GM18517 (cell line): ENCODE data around the gene CCDC167.

Experiments
- ATAC-seq: cut with Tn5 transposase; IDR thresholded peaks from one replicate; pipeline ENCODE4 v1.9.1; 2021; ENCODE audit warnings: mild to moderate bottlenecking, moderate library complexity; ENCODE audit not compliant: unreplicated experiment

The CCDC167 gene

DNA sequence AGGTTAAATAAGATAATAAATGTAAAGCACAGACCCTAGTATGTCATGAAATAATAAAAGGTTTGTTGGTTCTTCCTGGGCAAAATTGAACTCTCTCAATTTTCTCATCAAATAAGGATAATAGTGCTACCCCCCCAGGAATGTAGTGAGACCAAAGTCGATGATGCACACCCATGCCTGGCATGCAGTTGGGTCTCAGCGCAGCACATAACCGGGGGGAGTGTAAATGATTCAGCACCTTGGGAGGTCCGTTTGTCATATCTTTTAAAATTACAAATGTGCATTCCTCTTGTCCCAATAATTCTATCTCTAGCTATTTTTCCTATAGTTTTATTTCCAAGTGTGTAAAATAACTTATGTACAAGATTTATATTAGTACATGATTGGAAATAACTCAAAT is 31.3 kb upstream of the CCDC167 start:
- no peak for ATAC-seq

DNA sequence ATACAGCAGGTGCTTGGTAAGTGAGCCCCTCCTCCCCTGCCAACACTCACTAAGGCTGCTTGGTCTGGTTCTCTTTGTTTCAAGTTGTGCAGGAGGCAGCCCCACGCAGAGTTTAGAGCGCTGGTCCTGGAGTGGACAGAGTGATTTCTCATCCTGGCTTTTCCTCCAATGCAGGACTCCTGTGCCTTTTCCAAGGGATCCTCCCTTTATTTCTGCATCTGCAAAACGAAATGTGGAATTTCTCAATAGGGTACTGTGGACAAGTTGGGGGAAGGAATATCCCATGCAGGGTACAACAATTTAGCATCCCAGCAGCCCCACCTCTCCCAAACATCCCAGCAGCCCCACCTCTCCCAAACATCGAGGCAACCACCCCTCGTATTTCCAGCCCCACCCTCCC is 30.6 kb upstream of the CCDC167 start:
- ATAC-seq = no peak

DNA sequence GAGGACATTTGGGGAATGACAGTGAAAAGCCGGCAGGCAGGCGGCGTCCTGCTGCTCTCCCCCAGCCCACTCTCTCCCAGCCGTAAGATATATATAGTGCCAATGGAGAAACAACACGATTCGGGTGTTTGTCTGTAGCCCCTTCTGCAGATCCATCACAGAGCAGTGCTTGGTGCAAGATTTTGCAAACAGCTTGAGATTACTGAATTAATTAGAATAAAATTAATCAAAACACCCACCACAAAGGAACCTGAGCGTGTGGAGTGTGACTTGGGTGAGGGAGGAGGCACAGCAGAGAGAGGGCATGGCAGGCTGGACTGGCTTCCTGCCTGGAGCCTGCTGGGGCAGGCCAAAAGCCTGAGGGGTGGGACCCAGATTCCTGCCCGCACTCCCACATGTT is 28.8 kb upstream of the CCDC167 start:
- ATAC-seq = no peak

DNA sequence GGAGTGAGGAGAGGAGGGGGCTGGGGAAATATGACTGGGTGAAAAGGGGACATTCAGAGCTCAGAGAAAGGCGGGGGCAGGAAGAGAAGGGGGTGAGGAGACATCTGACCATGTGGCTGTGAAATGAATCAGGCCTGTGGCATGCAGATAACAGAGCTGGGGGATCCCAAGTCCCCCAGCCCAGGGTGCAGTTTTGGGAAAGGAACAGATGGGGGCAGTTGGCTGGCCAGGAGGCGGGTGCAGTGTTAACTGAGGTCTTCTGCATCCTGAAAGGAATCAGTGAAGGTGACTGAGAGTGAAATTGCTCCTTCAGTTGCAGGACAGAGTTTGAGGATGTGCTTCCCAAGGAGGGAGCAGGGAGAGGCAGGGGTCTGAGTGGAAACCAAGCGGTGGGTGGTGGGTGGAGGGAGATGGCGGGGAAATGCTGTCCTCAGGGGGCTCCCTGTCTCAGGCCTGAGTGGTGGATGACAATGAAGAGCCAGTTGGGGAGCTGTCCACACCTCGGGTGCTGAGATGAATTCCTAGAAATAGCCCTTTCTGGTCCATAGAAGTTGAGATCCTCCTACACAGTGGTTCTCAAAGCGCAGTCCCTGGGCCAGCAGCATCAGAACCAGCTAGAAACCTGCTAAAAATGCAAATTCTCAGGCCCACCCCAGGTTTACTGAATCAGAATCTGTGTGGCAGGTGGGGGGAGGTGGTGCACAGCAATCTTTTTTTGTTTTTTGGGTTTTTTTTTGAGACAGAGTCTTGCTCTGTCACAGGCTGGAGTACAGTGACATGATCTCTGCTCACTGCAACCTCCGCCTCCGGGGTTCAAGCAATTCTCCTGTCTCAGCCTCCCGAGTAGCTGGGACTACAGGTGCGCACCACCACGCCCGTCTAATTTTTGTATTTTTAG is 26.0 kb upstream of the CCDC167 start:
- ATAC-seq = no peak

DNA sequence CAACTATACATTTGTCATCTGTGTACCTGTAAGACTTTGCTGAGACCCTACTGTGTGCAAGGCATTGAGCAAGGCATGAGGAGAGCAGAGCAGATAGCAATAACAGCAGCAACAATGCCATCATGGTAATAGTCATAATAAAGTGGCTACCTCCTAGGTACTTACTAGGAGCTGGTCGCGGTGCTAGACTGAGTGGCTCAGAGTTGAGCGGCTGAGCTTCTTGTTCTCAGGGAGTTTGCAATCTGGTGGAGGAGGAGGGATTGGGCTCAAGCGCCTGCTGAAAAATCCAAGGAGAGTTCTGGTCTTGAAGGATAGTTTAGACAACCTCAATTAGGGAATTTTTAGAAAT is 25.3 kb upstream of the CCDC167 start:
- ATAC-seq = no peak

DNA sequence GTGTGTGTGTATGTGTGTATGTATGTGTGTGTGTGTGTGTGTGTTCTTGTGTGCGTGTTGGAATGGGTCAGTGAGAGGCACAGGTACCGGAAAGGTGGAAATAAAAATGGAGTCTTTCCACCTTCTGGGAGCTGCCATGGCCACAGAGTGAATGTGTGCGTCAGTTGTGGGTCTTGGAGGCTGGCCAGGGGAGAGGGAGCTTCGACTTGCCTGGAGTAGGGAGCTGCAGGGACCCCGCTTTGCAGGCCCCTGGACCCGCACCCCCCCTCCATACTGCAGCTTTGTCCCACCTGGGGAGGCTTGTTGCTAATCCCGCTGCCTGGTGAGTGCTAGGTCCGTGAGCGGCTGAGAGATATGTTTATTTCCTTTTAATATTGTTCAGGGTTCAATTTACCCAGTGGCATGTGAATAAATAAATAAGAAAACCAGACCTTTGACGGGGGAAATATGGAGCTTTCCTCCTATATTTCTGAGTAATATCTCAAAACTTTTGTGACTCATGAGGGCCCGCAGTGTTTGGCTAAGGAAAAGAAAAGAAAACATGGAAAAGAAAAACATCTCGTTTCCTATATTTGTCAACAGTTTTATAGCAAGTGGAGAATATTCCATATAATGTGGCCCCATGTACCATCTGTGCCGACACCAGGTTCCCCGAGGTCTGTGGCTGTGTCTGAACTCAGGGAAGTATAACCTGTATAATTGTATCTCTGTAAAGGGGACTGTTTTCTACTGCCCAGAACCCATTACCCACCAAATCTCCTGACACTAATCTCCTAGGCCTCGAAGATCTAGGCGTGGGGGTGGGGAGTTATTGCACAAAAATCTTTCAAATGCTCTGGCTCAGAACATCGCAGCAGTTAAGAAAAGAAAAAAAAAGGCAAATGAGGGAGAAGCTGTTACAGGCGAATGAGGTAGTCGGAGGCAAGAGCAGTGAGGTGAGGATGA is 24.6 kb upstream of the CCDC167 start:
- no peak for ATAC-seq

DNA sequence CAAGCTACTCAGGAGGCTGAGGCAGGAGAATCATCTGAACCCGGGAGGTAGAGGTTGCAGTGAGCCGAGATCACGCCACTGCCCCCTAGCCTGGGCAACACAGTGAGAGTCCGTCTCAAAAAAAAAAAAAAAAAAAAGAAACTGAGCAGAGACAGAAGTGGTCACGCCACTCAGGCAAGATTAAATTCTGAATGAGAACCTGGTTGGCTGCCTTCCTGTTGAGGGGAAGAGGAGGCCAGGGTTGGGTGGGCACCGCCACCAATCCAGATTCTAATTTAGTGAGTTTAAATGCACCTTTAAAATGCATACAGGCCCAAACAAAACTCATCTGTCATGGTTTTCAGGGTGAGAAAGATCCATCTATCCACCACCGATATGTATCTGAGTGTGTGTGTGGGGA is 23.7 kb upstream of the CCDC167 start:
- no peak for ATAC-seq

DNA sequence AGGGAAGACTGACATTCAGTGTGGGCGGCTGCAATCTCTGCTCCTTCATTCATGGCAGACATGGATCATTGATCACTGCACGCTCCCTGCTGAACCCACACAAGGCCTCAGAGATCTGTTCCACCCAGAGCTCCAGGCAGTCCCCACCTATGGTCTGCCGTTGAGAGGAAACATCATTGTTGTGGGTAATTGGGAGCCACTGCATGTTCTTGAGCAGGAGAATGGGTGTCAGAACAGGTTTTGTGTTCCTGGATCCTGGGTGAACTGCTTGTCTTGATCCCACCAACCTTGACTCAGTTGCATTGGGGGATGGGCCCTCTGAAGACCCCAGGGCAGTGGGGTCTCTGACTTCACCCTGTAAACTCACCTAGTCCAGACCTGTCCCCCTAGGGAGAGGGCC is 23.1 kb upstream of the CCDC167 start:
- no peak for ATAC-seq

DNA sequence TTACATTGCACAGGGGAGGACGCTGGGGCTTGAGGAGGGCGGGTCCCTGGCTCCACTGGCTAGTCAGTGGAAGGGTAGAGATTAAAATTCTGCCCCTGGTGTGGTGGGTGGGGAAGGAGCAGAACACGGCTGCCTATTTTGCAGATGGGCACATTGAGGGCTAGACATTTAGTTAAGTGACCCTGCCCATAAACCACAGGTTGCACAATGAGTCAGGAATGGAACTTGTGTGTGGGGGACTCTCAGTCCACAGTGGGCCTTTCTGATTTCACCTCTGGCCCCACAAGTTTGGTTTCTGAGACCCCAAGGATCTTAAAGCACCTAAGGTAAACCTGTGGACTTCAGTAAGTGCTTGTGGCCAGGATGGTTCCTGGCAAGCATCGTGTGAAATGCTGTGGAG is 22.0 kb upstream of the CCDC167 start:
- ATAC-seq = no peak

DNA sequence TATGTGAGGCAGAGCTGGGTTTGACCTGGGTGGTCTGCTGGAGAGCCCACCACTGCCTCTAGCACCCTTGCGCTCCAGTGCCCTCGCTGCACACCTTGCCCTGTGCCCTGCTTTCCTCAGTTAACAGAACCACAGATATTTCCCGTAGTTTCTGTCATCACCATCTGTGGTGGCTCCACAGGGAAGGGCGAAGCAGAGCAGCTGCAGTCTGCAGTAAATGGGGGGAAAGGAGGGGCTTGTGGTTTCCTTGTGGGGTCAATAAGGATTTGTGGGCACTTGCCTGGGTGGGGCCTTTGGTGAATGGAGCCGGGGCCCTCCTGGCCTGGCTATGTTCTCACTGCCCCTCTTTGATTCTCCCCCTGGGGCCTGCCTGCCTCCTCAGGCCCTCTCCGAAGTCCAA is 21.2 kb upstream of the CCDC167 start:
- no peak for ATAC-seq

DNA sequence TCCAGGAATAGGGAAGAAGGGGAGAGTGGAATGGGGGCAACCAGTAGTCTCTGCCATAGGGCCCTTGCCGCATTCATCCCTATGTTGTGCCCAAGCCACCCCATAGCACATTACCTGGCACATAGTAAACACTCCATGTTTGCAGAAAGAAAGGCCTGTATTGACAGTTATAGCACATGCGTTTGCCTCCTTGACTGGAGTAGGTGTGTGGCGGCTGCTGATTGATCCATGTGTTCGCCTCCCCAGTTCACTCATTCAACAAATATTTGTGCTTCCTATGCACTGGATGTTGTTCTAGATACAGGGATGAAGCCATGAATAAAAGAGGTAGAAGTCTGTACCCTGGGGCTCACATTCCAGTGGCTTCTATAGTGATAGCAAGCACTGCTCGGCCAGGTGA is 19.8 kb upstream of the CCDC167 start:
- ATAC-seq = no peak

DNA sequence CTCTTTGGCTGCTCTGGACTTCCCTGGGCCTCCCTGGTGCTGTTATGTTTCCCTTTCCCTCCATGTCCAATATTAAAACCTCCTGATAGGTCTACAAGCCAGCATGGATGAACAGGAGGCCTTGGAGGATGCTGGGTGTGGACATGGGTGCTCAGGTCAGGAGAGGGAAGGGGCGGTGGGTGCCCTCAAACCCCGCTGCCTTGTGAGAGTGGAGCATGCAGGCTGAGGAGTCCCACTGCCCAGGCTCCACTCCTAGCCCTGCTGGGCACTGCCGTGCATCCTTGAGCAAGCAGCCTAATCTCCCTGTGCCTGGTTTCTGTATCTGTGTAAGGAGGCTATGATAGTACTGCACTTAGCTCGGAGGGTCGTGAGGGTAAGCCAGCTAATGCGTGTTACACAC is 18.4 kb upstream of the CCDC167 start:
- ATAC-seq = no peak

DNA sequence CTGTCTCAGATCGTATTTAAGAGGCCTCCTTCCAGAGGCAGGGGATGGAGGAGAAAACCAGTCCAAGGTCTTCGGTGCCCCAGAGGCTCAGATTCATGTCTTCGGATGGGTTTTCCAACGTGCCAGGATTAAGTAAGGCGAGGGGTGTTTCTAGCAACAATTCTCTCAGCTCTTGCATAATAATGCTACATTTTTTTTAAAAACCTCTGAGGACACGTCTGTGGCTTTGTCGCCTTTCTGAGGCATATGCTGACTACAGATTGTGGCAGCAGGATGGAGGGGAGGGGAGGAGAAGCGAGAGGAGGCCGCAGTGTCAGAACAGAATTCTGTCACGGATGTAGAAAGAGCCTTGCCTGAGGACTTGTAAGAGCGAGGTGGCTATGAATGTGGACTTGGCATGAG is 17.7 kb upstream of the CCDC167 start:
- no peak for ATAC-seq

DNA sequence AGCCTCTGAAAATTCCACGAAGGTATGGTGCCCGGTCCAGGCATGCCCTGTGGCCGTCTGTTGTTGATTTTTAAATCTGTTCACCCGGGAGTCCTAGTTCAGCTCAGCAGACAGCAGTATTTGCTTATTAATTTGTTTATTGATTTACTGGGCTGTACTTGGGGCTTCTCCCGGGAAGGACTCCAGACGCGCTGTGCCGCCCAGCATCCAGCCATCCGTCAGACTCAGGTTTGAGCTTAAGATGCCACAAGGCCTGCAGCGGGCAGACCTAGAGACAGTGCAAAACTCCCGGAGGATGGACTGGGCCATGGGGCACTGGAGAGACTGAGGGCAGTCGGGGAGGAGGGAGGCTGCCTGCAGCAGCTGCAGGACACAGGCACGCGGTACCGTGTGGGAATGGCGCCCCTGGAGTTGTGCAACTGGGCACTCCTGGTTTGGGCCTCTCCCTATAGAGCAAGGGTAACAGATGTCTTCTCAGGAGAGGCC is 17.3 kb upstream of the CCDC167 start:
- no peak for ATAC-seq

DNA sequence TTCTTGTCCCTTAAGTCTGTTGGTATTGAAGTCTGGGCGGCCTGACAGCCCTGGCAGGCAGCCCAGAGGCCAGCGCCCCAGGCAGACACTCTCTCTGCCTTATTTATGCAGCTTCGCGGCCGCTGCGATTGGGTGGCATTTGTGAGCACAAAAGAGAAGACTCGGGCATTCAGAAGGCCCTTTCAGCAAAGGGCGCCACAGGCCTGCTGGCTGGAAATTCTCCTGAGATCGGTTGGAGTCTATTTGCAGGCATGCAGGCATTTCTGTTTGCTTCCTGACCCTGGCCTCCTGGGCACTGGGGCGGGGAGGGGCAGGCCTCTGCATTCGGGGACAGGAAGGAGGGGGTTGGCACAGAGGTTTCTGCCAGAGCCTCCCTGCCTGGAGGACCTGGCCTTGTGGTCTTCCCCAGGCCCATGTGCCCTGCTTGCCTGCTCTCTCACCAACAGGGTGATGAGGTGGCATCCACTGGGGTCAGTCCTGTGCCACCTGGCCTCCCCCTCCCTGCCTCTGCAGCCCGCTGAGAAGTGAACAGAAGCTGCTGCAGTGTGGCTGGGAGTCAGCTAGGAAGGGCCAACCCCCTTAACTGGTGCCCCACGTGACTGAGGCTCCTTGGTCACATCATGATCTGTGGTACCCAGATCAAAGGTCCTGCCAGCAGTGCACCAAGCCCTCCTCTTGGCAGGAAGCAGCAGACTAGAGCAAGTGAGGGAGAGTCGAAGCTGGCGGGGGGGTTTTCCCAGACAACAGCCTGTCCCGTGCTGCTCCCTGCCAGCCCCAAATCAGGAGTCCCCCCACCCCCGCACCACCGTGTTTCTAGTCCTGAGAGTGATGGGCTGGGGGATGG is 16.6 kb upstream of the CCDC167 start:
- ATAC-seq = peak; percentile 74

DNA sequence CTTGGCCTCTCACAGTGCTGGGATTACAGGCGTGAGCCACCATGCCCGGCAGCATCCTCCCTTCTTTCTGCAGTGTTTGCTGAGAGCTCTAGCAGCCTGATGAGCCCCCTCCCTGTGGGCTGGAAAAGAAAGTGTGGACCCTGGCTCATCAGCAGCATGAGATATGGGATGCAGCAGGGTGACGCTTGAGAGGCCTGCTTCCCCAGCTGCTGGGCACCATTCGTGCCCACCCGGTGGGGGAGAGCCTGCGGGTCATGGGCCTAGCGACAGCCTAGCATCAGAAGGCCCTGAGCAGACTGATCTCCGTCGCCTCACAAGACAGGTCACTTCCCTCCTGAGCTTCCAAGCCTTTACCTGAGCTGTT is 16.0 kb upstream of the CCDC167 start:
- ATAC-seq = no peak

DNA sequence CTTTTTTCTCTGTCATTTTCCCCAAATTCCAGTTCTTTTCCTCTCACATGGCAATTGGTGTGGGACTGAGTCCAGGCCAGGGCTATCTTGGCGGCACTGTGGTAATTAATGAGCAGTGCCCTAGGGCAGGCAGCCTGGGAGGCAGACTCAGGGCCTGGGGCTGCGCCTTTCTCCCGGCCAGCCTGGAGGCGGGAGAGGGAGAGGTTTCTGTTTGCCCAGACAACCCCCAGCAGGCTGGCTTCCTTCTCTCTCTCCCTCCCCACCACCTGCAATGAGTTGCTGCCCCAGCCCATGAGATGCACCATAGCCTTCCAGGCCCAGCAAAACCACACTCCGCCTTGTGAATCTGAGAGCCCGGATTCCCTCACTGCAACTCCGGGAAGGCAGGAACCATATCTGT is 15.1 kb upstream of the CCDC167 start:
- no peak for ATAC-seq

DNA sequence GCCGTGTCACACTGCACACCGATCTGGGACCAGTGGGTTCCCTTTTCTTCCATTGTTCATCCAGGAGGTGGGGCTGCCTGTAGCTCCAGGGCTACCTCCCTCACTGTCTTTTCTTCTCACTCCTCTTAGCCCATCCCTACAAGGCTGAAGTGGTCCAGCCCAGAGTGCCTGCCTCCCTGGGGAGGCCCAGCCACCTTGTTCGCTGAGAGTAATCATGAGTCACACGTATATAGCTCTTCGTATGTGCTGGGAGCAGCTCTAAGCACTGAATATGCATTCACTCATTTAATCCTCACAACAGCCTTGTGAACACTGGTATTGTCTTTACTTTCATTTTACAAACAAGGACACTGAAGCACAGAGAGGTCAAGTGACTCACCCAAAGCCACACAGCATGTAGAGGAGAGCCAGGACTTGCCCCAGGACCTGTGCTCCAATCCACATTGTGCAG is 14.7 kb upstream of the CCDC167 start:
- no peak for ATAC-seq

DNA sequence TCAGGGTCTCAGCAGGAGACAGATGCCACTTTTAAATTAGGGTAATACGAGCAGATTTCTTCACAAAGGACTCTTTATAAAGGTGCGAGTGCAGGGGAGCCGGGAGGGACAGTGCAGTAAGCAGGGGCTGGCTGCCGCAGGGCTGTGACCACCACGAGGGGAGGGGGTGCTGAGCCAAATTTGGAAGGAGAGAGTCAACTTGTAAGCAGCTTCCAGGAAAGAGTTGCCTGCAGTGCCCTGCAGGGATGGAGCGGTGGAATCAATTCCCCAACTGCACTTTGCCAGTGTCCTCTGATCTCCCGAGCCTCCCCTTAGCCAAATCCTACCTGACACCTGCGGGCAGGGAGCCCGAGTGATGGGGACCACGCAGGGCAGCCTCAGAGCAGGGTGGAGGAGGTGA is 13.9 kb upstream of the CCDC167 start:
- no peak for ATAC-seq

DNA sequence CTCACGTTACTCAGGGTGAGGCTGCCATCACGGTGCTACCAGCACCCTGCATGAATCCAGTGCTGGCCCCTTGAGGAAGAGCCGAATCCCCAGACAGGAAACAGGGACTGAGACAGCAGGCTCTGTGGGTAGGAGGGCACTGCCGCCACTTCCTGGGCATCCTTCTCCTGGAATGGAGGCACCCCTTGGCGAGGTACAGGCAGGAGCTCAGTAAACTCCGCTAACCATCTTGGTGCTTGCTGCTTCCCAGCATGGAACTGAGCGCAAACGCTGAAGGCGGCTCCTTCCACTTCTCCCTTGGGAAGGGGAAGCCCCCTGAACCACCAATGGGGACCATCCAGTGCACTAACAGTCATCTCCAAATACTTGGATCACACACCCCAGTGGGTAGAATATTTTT is 13.5 kb upstream of the CCDC167 start:
- no peak for ATAC-seq

DNA sequence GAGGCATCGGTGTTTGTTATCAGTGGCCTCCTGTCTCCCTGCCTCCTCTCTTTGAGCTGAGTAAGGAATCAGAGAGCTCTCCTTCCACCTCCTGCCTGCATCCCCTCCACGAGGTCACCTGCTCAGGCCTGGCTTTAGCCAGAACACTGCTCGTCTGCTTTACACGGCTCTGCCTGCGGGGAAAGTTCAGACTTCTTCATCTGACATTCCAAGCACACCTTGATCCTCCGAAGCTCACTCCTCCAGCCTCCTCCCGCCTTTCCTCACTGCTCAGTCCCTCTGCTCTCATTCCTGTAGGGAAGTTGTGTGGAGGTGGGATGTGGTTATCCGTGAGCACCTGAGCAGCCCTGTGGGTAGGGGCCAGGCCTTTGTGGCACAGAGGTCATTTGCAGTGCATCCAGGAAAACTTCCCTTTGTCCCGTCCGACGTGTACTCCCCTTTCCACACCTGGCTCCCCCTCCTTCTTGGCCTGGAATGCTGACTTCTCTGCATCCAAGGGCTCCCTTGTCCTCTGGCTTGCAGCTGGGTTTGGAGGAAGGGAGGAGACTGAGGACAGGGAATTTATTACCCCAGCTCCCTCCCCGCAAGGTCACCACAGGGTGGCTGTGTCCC is 12.8 kb upstream of the CCDC167 start:
- ATAC-seq = no peak
